ENCODE results near the gene KIAA1217. TPM values are rescaled to one million over a fixed set of nuclear protein-coding genes. Genes with fewer than 3 reads are reported as not detected.

KIAA1217 gene
- total and polyA plus RNA-seq, 7 experiments from 2014 or later: 0.03 to 2.1 (median 0.15) TPM; not detected in 4

GRCh38 chr10:24278176-24278889, 69.4 kb downstream of the KIAA1217 start:
- Histone ChIP-seq H3K9me3 (ENCODE audit: control insufficient read depth in 2 of 3, low read length in 3 of 3) (no peaks in the 10 kb centered on the region), H3K36me3 (ENCODE audit: control insufficient read depth in 2 of 3, insufficient read depth in 3 of 3, low read length in 3 of 3) (no peaks in the 10 kb centered on the region), H3K4me1 (ENCODE audit: control insufficient read depth in 2 of 2, insufficient read depth in 2 of 2, low read length in 2 of 2) (no peaks in the 10 kb centered on the region), H3K27ac (ENCODE audit: low read depth, low read length) (no peak overlapping the region), H3K4me3 (ENCODE audit: low read length) (no peak overlapping the region), H3K27me3 (ENCODE audit: control insufficient read depth in 2 of 2, insufficient read depth in 2 of 2, low read length in 2 of 2) (no peaks in the 10 kb centered on the region)
- peaks cover 0 to 13% (median 0%) of the 10 kb centered on the region in 5 donors for H3K27me3 Mint-ChIP-seq
- POLR2A ChIA-PET: no interaction called here
- H3K9me3 Mint-ChIP-seq: peaks cover 4 to 20% (median 13%) of the 10 kb centered on the region in 11 donors
- no peak for DNase-seq
- no peak overlapping the region for H3K27ac Mint-ChIP-seq
- CTCF ChIA-PET: no interaction called here
- no peak for ATAC-seq
- peaks cover 0 to 3% (median 0%) of the 10 kb centered on the region in 5 donors for H3K36me3 Mint-ChIP-seq
- H3K4me1 Mint-ChIP-seq: no peaks in the 10 kb centered on the region
- H3K4me3 Mint-ChIP-seq: no peak overlapping the region
- intact Hi-C loops (cut with micrococcal nuclease): no loop called here

- Histone ChIP-seq H3K4me3 (ENCODE audit: low read length) (no peak overlapping the region), H3K9me3 (ENCODE audit: control insufficient read depth in 2 of 3, low read length in 3 of 3) (no peaks in the 10 kb centered on the region), H3K27ac (ENCODE audit: low read depth, low read length) (no peak overlapping the region), H3K27me3 (ENCODE audit: control insufficient read depth in 2 of 2, insufficient read depth in 2 of 2, low read length in 2 of 2) (no peaks in the 10 kb centered on the region), H3K4me1 (ENCODE audit: control insufficient read depth in 2 of 2, insufficient read depth in 2 of 2, low read length in 2 of 2) (no peaks in the 10 kb centered on the region), H3K36me3 (ENCODE audit: control insufficient read depth in 2 of 3, insufficient read depth in 3 of 3, low read length in 3 of 3) (no peaks in the 10 kb centered on the region)
- Mint-ChIP-seq H3K36me3 (peaks cover 0 to 3% (median 0%) of the 10 kb centered on the region in 5 donors), H3K9me3 (peaks cover 4 to 20% (median 14%) of the 10 kb centered on the region in 11 donors), H3K4me1 (no peaks in the 10 kb centered on the region), H3K27ac (no peak overlapping the region), H3K27me3 (peaks cover 0 to 13% (median 0%) of the 10 kb centered on the region in 5 donors), H3K4me3 (no peak overlapping the region)
- no peak for ATAC-seq
- ChIA-PET POLR2A (no interaction called here), CTCF (no interaction called here)
- intact Hi-C loops (cut with micrococcal nuclease): no loop called here
- DNase-seq: no peak
Measured at GRCh38 chr10:24279166-24279565, 70.2 kb downstream of the KIAA1217 start.

- Mint-ChIP-seq H3K27me3 (peaks cover 0 to 21% (median 9%) of the 10 kb centered on the region in 5 donors), H3K36me3 (no peaks in the 10 kb centered on the region), H3K9me3 (peaks cover 0 to 27% (median 8%) of the 10 kb centered on the region in 11 donors), H3K4me1 (no peaks in the 10 kb centered on the region), H3K4me3 (no peak overlapping the region), H3K27ac (no peak overlapping the region)
- intact Hi-C loops (cut with micrococcal nuclease): no loop called here
- ATAC-seq (no peak), DNase-seq (no peak)
- Histone ChIP-seq H3K27ac (ENCODE audit: low read depth, low read length) (no peak overlapping the region), H3K36me3 (ENCODE audit: control insufficient read depth in 2 of 3, insufficient read depth in 3 of 3, low read length in 3 of 3) (no peaks in the 10 kb centered on the region), H3K4me1 (ENCODE audit: control insufficient read depth in 2 of 2, insufficient read depth in 2 of 2, low read length in 2 of 2) (no peaks in the 10 kb centered on the region), H3K27me3 (ENCODE audit: control insufficient read depth in 2 of 2, insufficient read depth in 2 of 2, low read length in 2 of 2) (no peaks in the 10 kb centered on the region), H3K4me3 (ENCODE audit: low read length) (no peak overlapping the region), H3K9me3 (ENCODE audit: control insufficient read depth in 2 of 3, low read length in 3 of 3) (no peaks in the 10 kb centered on the region)
- POLR2A ChIA-PET: no interaction called here
- CTCF ChIA-PET: no interaction called here
Measured at GRCh38 chr10:24287559-24288195, 78.7 kb downstream of the KIAA1217 start.

- intact Hi-C loops (cut with micrococcal nuclease): no loop called here
- ChIA-PET CTCF (no interaction called here), POLR2A (no interaction called here)
- Mint-ChIP-seq H3K27me3 (peaks cover 0 to 21% (median 9%) of the 10 kb centered on the region in 5 donors), H3K27ac (no peak overlapping the region), H3K9me3 (peaks cover 0 to 26% (median 9%) of the 10 kb centered on the region in 11 donors), H3K4me1 (no peaks in the 10 kb centered on the region), H3K36me3 (no peaks in the 10 kb centered on the region), H3K4me3 (no peak overlapping the region)
- H3K36me3 ChIP-seq (ENCODE audit: control insufficient read depth in 2 of 3, insufficient read depth in 3 of 3, low read length in 3 of 3): no peaks in the 10 kb centered on the region
- no peaks in the 10 kb centered on the region for H3K4me1 ChIP-seq (ENCODE audit: control insufficient read depth in 2 of 2, insufficient read depth in 2 of 2, low read length in 2 of 2)
- H3K4me3 ChIP-seq (ENCODE audit: low read length): no peak overlapping the region
- peaks cover 0 to 4% (median 0%) of the 10 kb centered on the region in 3 experiments for H3K9me3 ChIP-seq (ENCODE audit: control insufficient read depth in 2 of 3, low read length in 3 of 3)
- H3K27me3 ChIP-seq (ENCODE audit: control insufficient read depth in 2 of 2, insufficient read depth in 2 of 2, low read length in 2 of 2): no peaks in the 10 kb centered on the region
- no peak for ATAC-seq
- DNase-seq: no peak
- H3K27ac ChIP-seq (ENCODE audit: low read depth, low read length): no peak overlapping the region
Measured at GRCh38 chr10:24288581-24288980, 79.6 kb downstream of the KIAA1217 start.

- peaks cover 0 to 4% (median 0%) of the 10 kb centered on the region in 3 experiments for H3K9me3 ChIP-seq (ENCODE audit: control insufficient read depth in 2 of 3, low read length in 3 of 3)
- POLR2A ChIA-PET: no interaction called here
- no peak for DNase-seq
- CTCF ChIA-PET: no interaction called here
- no peaks in the 10 kb centered on the region for H3K4me1 ChIP-seq (ENCODE audit: control insufficient read depth in 2 of 2, insufficient read depth in 2 of 2, low read length in 2 of 2)
- H3K27me3 ChIP-seq (ENCODE audit: control insufficient read depth in 2 of 2, insufficient read depth in 2 of 2, low read length in 2 of 2): no peaks in the 10 kb centered on the region
- H3K27ac ChIP-seq (ENCODE audit: low read depth, low read length): no peak overlapping the region
- no peaks in the 10 kb centered on the region for H3K4me1 Mint-ChIP-seq
- intact Hi-C loops (cut with micrococcal nuclease): no loop called here
- H3K4me3 ChIP-seq (ENCODE audit: low read length): no peak overlapping the region
- H3K27ac Mint-ChIP-seq: no peak overlapping the region
- H3K4me3 Mint-ChIP-seq: no peak overlapping the region
- ATAC-seq: no peak
- H3K27me3 Mint-ChIP-seq: peaks cover 0 to 21% (median 9%) of the 10 kb centered on the region in 5 donors
- peaks cover 0 to 28% (median 9%) of the 10 kb centered on the region in 11 donors for H3K9me3 Mint-ChIP-seq
- no peaks in the 10 kb centered on the region for H3K36me3 Mint-ChIP-seq
- H3K36me3 ChIP-seq (ENCODE audit: control insufficient read depth in 2 of 3, insufficient read depth in 3 of 3, low read length in 3 of 3): no peaks in the 10 kb centered on the region
Measured at GRCh38 chr10:24289235-24289634, 80.3 kb downstream of the KIAA1217 start.

GRCh38 chr10:24292304-24293293, 83.7 kb downstream of the KIAA1217 start:
- no peaks in the 10 kb centered on the region for H3K27me3 ChIP-seq (ENCODE audit: control insufficient read depth in 2 of 2, insufficient read depth in 2 of 2, low read length in 2 of 2)
- H3K4me3 Mint-ChIP-seq: no peak overlapping the region
- no peak for DNase-seq
- no peaks in the 10 kb centered on the region for H3K36me3 Mint-ChIP-seq
- no peak overlapping the region for H3K27ac ChIP-seq (ENCODE audit: low read depth, low read length)
- H3K27ac Mint-ChIP-seq: no peak overlapping the region
- ChIA-PET CTCF (no interaction called here), POLR2A (no interaction called here)
- peaks cover 0 to 26% (median 8%) of the 10 kb centered on the region in 11 donors for H3K9me3 Mint-ChIP-seq
- intact Hi-C loops (cut with micrococcal nuclease): no loop called here
- no peaks in the 10 kb centered on the region for H3K4me1 Mint-ChIP-seq
- H3K4me3 ChIP-seq (ENCODE audit: low read length): no peak overlapping the region
- no peaks in the 10 kb centered on the region for H3K4me1 ChIP-seq (ENCODE audit: control insufficient read depth in 2 of 2, insufficient read depth in 2 of 2, low read length in 2 of 2)
- no peaks in the 10 kb centered on the region for H3K36me3 ChIP-seq (ENCODE audit: control insufficient read depth in 2 of 3, insufficient read depth in 3 of 3, low read length in 3 of 3)
- ATAC-seq: no peak
- H3K27me3 Mint-ChIP-seq: peaks cover 0 to 22% (median 8%) of the 10 kb centered on the region in 5 donors
- peaks cover 0 to 4% (median 0%) of the 10 kb centered on the region in 3 experiments for H3K9me3 ChIP-seq (ENCODE audit: control insufficient read depth in 2 of 3, low read length in 3 of 3)
